Kidney (tissue), 14 donors: ENCODE measurements around the gene AWAT1. TPM values are rescaled to one million over a fixed set of nuclear protein-coding genes. Genes with fewer than 3 reads are reported as not detected.
"Not testable (repeated sequence)": the region's sequence is repeated elsewhere in the genome, so short reads cannot be mapped to it uniquely, and the experiment has no call there.

Experiments
- DNase-seq, 5 donors: peaks; one replicate each; pipeline ENCODE4 v3.0.0-alpha.2; 2013 to 2020
- FAIRE-seq: peaks from 2 replicates; lab custom pipeline; 2012; peaks lifted over from hg19 to GRCh38; lab: Jason Lieb, UNC
- H3K27ac ChIP-seq, 2 donors: one replicate each; pipeline ENCODE4 v1.7.0; 2013; ENCODE audit warnings: low read depth in 2 of 2, low read length in 2 of 2, inconsistent platforms in 1 of 2
- H3K27me3 ChIP-seq: one replicate; pipeline ENCODE4 v1.7.1; 2013; ENCODE audit warnings: low read length, inconsistent platforms; ENCODE audit not compliant: control insufficient read depth, insufficient read depth
- H3K36me3 ChIP-seq, 3 donors: one replicate each; pipeline versions ENCODE4 v1.7.0 to v1.7.1; 2013; ENCODE audit warnings: low read length in 3 of 3, control low read depth in 1 of 3, inconsistent platforms in 1 of 3; ENCODE audit not compliant: insufficient read depth in 3 of 3, control insufficient read depth in 2 of 3
- H3K4me1 ChIP-seq, 3 donors: one replicate each; pipeline versions ENCODE4 v1.7.0 to v1.7.1; 2013; ENCODE audit warnings: low read length in 3 of 3, inconsistent platforms in 1 of 3, low read depth in 1 of 3; ENCODE audit not compliant: control insufficient read depth in 2 of 3, insufficient read depth in 2 of 3
- H3K4me3 ChIP-seq, 3 donors: one replicate each; pipeline versions ENCODE4 v1.7.0 to v1.8.1; 2013; ENCODE audit warnings: low read length in 3 of 3, control low read depth in 1 of 3, inconsistent platforms in 1 of 3
- H3K9ac ChIP-seq, 3 donors: one replicate each; pipeline versions ENCODE4 v1.7.0 to v1.7.1; 2013; ENCODE audit warnings: low read length in 3 of 3, control low read depth in 1 of 3, inconsistent platforms in 1 of 3
- H3K9me3 ChIP-seq, 3 donors: one replicate each; pipeline versions ENCODE4 v1.7.0 to v1.7.1; 2013; ENCODE audit warnings: low read length in 3 of 3, control low read depth in 1 of 3, inconsistent platforms in 1 of 3; ENCODE audit not compliant: control insufficient read depth in 2 of 3, insufficient read depth in 1 of 3
- CTCF ChIP-seq: IDR thresholded peaks from 3 replicates; pipeline ENCODE4 v1.5.1; 2012; ENCODE audit warnings: mild to moderate bottlenecking, moderate library complexity, borderline replicate concordance; ENCODE audit not compliant: insufficient read depth; ENCODE audit errors: extremely low read depth
- intact Hi-C: fragments of 100-400 bp; cut with DNase I; formaldehyde crosslinking; loops from one replicate; pipeline ENCODE4 v1.11.1; 2022
- polyA plus RNA-seq: library from polyadenylated mRNA; stranded (reverse); fragments of 350-450 nt; fragmentation: Illumina TruSeq; extraction: RNeasy Lipid Tissue Mini Kit (QIAGEN cat#74804); gene quantifications from one replicate; pipeline ENCODE4 v1.2.3, GENCODE V29; 2014; ENCODE audit warnings: low read depth, low replicate concordance; ENCODE audit not compliant: insufficient read depth
- total RNA-seq: library from RNA; stranded (reverse); fragmentation: NEBNext Ultra II Directional; extraction: Animal tissue kit (Norgen Biotek cat#: 25700); gene quantifications from one replicate; pipeline ENCODE4 v1.2.1, GENCODE V29; 2021
- donor health status: control.
- donor health status: control.
- donor health status: control.
- donor health status: control.
- donor health status: control.
- donor health status: DM: yes; HTN: yes; CAD: no.
- donor health status: Normal renal cell carcinoma (clear cell type).

Gene AWAT1
- total and polyA plus RNA-seq, 2 donors from 2014 or later: not detected

- no peak for FAIRE-seq
- Histone ChIP-seq H3K27me3 (no peaks in the 10 kb centered on the region), H3K9ac (no peak overlapping the region), H3K36me3 (no peaks in the 10 kb centered on the region), H3K4me3 (no peak overlapping the region), H3K27ac (no peak overlapping the region), H3K4me1 (no peaks in the 10 kb centered on the region), H3K9me3 (no peaks in the 10 kb centered on the region)
- TF ChIP-seq CTCF: no peak
- intact Hi-C loops: no loop called here
- DNase-seq: no peak
Observed at GRCh38 chrX:70201732-70202131, 32.7 kb upstream of the AWAT1 start.

- DNase-seq: no peak
- H3K9me3 ChIP-seq: no peaks in the 10 kb centered on the region
- no peak for TF ChIP-seq CTCF
- no peaks in the 10 kb centered on the region for H3K36me3 ChIP-seq
- FAIRE-seq: no peak
- H3K9ac ChIP-seq: no peak overlapping the region
- no peak overlapping the region for H3K27ac ChIP-seq
- H3K4me3 ChIP-seq: no peak overlapping the region
- intact Hi-C loops: no loop called here
- H3K4me1 ChIP-seq: no peaks in the 10 kb centered on the region
- no peaks in the 10 kb centered on the region for H3K27me3 ChIP-seq
Observed at GRCh38 chrX:70208479-70208878, 26.0 kb upstream of the AWAT1 start.

GRCh38 chrX:70209570-70209969, 24.9 kb upstream of the AWAT1 start:
- DNase-seq, H3K4me1 ChIP-seq, H3K36me3 ChIP-seq, H3K27me3 ChIP-seq, intact Hi-C loops, H3K9ac ChIP-seq, H3K9me3 ChIP-seq, H3K4me3 ChIP-seq, H3K27ac ChIP-seq, FAIRE-seq: not testable (repeated sequence)

- H3K4me3 ChIP-seq: no peak overlapping the region
- H3K4me1 ChIP-seq: no peaks in the 10 kb centered on the region
- TF ChIP-seq CTCF: no peak
- no peak overlapping the region for H3K27ac ChIP-seq
- DNase-seq (no peak), FAIRE-seq (no peak)
- no peaks in the 10 kb centered on the region for H3K36me3 ChIP-seq
- H3K9me3 ChIP-seq: no peaks in the 10 kb centered on the region
- no peak overlapping the region for H3K9ac ChIP-seq
- intact Hi-C loops: no loop called here
- no peaks in the 10 kb centered on the region for H3K27me3 ChIP-seq
Observed at GRCh38 chrX:70219938-70220764, 14.3 kb upstream of the AWAT1 start.
